CD4-positive, alpha-beta T cell treated with Interleukin-17A for 4 hours (primary cell): Measurements from ENCODE around the gene OR1A2.
"Not testable (repeated sequence)": the region's sequence is repeated elsewhere in the genome, so short reads cannot be mapped to it uniquely, and the experiment has no call there.

Experiments used
- DNase-seq: peaks from one replicate; pipeline ENCODE4 v3.0.0-alpha.2; 2020; ENCODE audit warnings: mixed read lengths

Gene OR1A2

GRCh38 chr17:3197219-3197618 lies at the start of gene OR1A2:
Gene OR1A2 (plus strand): TSS chr17:3197519. CDS start chr17:3197519, 0 bp downstream.
- no peak for DNase-seq

GRCh38 chr17:3157218-3157617 lies 40.1 kb upstream of the OR1A2 start:
- no peak for DNase-seq

- no peak for DNase-seq
Measured at GRCh38 chr17:3167574-3167973, 29.7 kb upstream of the OR1A2 start.

- DNase-seq, result no peak
Measured at GRCh38 chr17:3189961-3190360, 7.4 kb upstream of the OR1A2 start.

GRCh38 chr17:3207367-3207766 lies 10.0 kb downstream of the OR1A2 start, which contains the start of gene OR1A1:
Gene OR1A1 (plus strand): TSS chr17:3207667. CDS start chr17:3215621, 7,954 bp downstream.
- no peak for DNase-seq

GRCh38 chr17:3208484-3208883 lies 11.2 kb downstream of the OR1A2 start:
- no peak for DNase-seq

- no peak for DNase-seq
Measured at GRCh38 chr17:3213001-3213400, 15.7 kb downstream of the OR1A2 start.

GRCh38 chr17:3213587-3213986 lies 16.3 kb downstream of the OR1A2 start:
- no peak for DNase-seq

- DNase-seq, result not testable (repeated sequence)
Measured at GRCh38 chr17:3219978-3220377, 22.7 kb downstream of the OR1A2 start.

- no peak for DNase-seq
Measured at GRCh38 chr17:3221850-3222249, 24.5 kb downstream of the OR1A2 start.

GRCh38 chr17:3222505-3222904 lies 25.2 kb downstream of the OR1A2 start:
- DNase-seq, result no peak

GRCh38 chr17:3224721-3225352 lies 27.5 kb downstream of the OR1A2 start:
- not testable (repeated sequence) for DNase-seq

- not testable (repeated sequence) for DNase-seq
Measured at GRCh38 chr17:3232300-3232699, 35.0 kb downstream of the OR1A2 start.

- not testable (repeated sequence) for DNase-seq
Measured at GRCh38 chr17:3238685-3239084, 41.4 kb downstream of the OR1A2 start.

GRCh38 chr17:3241044-3241443 lies 43.7 kb downstream of the OR1A2 start:
- not testable (repeated sequence) for DNase-seq

GRCh38 chr17:3244841-3245240 lies 47.5 kb downstream of the OR1A2 start:
- not testable (repeated sequence) for DNase-seq
